ENCODE measurements around the gene FOXI1. TPM values are rescaled to one million over a fixed set of nuclear protein-coding genes. Genes with fewer than 3 reads are reported as not detected.

Gene FOXI1
- total RNA-seq, 1 experiment from 2014 or later, result not detected

- Histone ChIP-seq H3K9me2 (ENCODE audit: insufficient read depth) (no peaks in the 10 kb centered on the region), H3K4me3 (replicated peaks in 1 of 2; ENCODE audit: low read depth in 1 of 2, low read length in 2 of 2) (no peak overlapping the region), H3K36me3 (ENCODE audit: control insufficient read depth in 1 of 2, insufficient read depth in 2 of 2, low read length in 2 of 2) (no peaks in the 10 kb centered on the region), H2AFZ (ENCODE audit: low read depth, low read length, poor library complexity, severe bottlenecking) (no peak overlapping the region), H3K27ac (ENCODE audit: low read depth, low read length) (no peak overlapping the region), H4K20me1 (ENCODE audit: insufficient read depth) (no peaks in the 10 kb centered on the region), H3K27me3 (ENCODE audit: insufficient read depth, low read length) (no peaks in the 10 kb centered on the region), H3K4me1 (ENCODE audit: control insufficient read depth in 1 of 2, insufficient read depth in 2 of 2, low read length in 2 of 2) (peaks cover 13 to 18% of the 10 kb centered on the region in 2 experiments), H3K9me3 (ENCODE audit: control insufficient read depth in 1 of 2, insufficient read depth in 1 of 2, low read depth in 1 of 2, low read length in 2 of 2) (no peaks in the 10 kb centered on the region), H3K4me2 (ENCODE audit: low read length) (no peak overlapping the region), H3K9ac (ENCODE audit: low read length) (no peak overlapping the region), H3K79me2 (ENCODE audit: insufficient read depth, low read length) (no peaks in the 10 kb centered on the region)
- RAD21 ChIA-PET (ENCODE audit: low non-redundant PET in 1 of 2, low total read pairs in 2 of 2, uncharacterized antibody in 2 of 2, unreplicated experiment in 2 of 2), result no interaction called here
- DNase-seq (ENCODE audit: low read depth, low spot score) (no peak), ATAC-seq (no peak)
- POLR2A ChIA-PET, result no interaction called here
- CTCF ChIA-PET, result no interaction called here
- TF ChIP-seq REST (IDR thresholded peaks at IDR 0.05; ENCODE audit: low read depth), result no peak
- TF ChIP-seq ATF3 (IDR thresholded peaks at IDR 0.05), result no peak
- no peak for TF ChIP-seq YY1 (IDR thresholded peaks at IDR 0.05; ENCODE audit: extremely low read depth, insufficient replicate concordance, low read depth, low read length)
- TF ChIP-seq EGR1 (IDR thresholded peaks at IDR 0.05; ENCODE audit: low read depth), result no peak
- no peak for TF ChIP-seq CTCF (IDR thresholded peaks at IDR 0.05 in 2 of 3, conservative IDR thresholded peaks at IDR 0.05 in 1 of 3; ENCODE audit: borderline replicate concordance in 1 of 3, insufficient read depth in 1 of 3, low read depth in 2 of 3, low read length in 2 of 3)
- no peak for TF ChIP-seq SIN3A (IDR thresholded peaks at IDR 0.05; ENCODE audit: low read depth)
- TF ChIP-seq RAD21 (IDR thresholded peaks at IDR 0.05; ENCODE audit: low read depth), result no peak
- no peak for TF ChIP-seq TCF7L2 (IDR thresholded peaks at IDR 0.05; ENCODE audit: borderline replicate concordance, extremely low read depth, insufficient read depth, insufficient read length)
- no peak for TF ChIP-seq EZH2phosphoT487 (IDR thresholded peaks at IDR 0.05; ENCODE audit: borderline replicate concordance)
- intact Hi-C loops (cut with micrococcal nuclease), result no loop called here
- no TSS peak for BruUV-seq (replicated peaks)
Measured at GRCh38 chr5:170147051-170147752, 41.5 kb downstream of the FOXI1 start.

Data from HCT116 (cell line).